HepG2 (cell line): Measurements from ENCODE around the gene PPCDC. TPM values are rescaled to one million over a fixed set of nuclear protein-coding genes. Genes with fewer than 3 reads are reported as not detected.
A peak's percentile ranks its signal among the peaks of the same experiment; 100 is the strongest.

Source experiments
- ATAC-seq: fragments of 200-7000 bp; cut with Tn5 transposase; 3 replicates; pipeline ENCODE4 v1.9.1; 2020; ENCODE audit warnings: mild to moderate bottlenecking, moderate library complexity
- BruUV-seq: library from RNA; stranded (reverse); fragments of 400-500 nt; replicated peaks from 2 replicates; lab custom pipeline; 2021; lab: Mats Ljungman, UMichigan
- CTCF ChIA-PET: fragments of 300-600 bp; formaldehyde crosslinking; extraction: SDS; loops from one replicate; lab custom pipeline; 2021; ENCODE audit warnings: low total read pairs, inconsistent platforms, low intra/inter-chr PET ratio; lab: Yijun Ruan, JAX
- POLR2A ChIA-PET: fragments of 350-600 bp; sonication (Branson Sonifier 250); formaldehyde crosslinking; loops from one replicate; lab custom pipeline; 2020; ENCODE audit warnings: antibody characterized with exemption, inconsistent platforms; lab: Yijun Ruan, JAX
- DNase-seq: peaks from one replicate; pipeline ENCODE4 v3.0.0-alpha.2; 2015; ENCODE audit warnings: low spot score
- FAIRE-seq: peaks from 3 replicates; lab custom pipeline; 2011; peaks lifted over from hg19 to GRCh38; lab: Jason Lieb, UNC
- H2AFZ ChIP-seq: one replicate; pipeline ENCODE4 v1.6.1; 2011; ENCODE audit warnings: low read length, inconsistent platforms
- H3K27ac ChIP-seq: fragments of 300-600 bp; 3 replicates; pipeline ENCODE4 v1.8.0; 2011; ENCODE audit warnings: mixed run types, mild to moderate bottlenecking, mixed read lengths, low read length, inconsistent platforms; ENCODE audit not compliant: insufficient read depth; ENCODE audit errors: extremely low read length
- H3K27me3 ChIP-seq, 2 experiments: fragments of 200-600 bp in 1 of 2; 2 replicates in 1 of 2; 3 replicates in 1 of 2; pipeline versions ENCODE4 v1.6.0 to v1.8.0; 2011; ENCODE audit warnings: low read length in 2 of 2, mild to moderate bottlenecking in 2 of 2, moderate library complexity in 2 of 2, inconsistent platforms in 1 of 2; ENCODE audit not compliant: insufficient read depth in 2 of 2, control insufficient read depth in 1 of 2
- H3K36me3 ChIP-seq, 2 experiments: fragments of 200-600 bp in 1 of 2; replicated peaks in 1 of 2; 2 replicates in 1 of 2; 3 replicates in 1 of 2; pipeline versions ENCODE4 v1.5.1 to v1.8.0; 2011; ENCODE audit warnings: low read length in 2 of 2, inconsistent platforms in 1 of 2; ENCODE audit not compliant: insufficient read depth in 2 of 2, control insufficient read depth in 1 of 2
- H3K4me1 ChIP-seq: 2 replicates; pipeline ENCODE4 v1.5.1; 2012; ENCODE audit warnings: low read length, inconsistent platforms; ENCODE audit not compliant: insufficient read depth
- H3K4me2 ChIP-seq: 2 replicates; pipeline ENCODE4 v1.6.0; 2011; ENCODE audit warnings: low read depth, low read length, inconsistent platforms
- H3K4me3 ChIP-seq, 3 experiments: fragments of 200-600 bp in 1 of 3; sonication (generic), shearing (Covaris generic) in 1 of 3; replicated peaks in 1 of 3; 2 replicates each; pipeline ENCODE4 v1.5.1; 2011 to 2016; ENCODE audit warnings: low read length in 3 of 3, inconsistent platforms in 2 of 3, low read depth in 2 of 3, mild to moderate bottlenecking in 2 of 3, control low read depth in 1 of 3, mixed read lengths in 1 of 3; ENCODE audit not compliant: insufficient read depth in 1 of 3
- H3K79me2 ChIP-seq: one replicate; pipeline ENCODE4 v1.6.1; 2011; ENCODE audit warnings: low read length, inconsistent platforms; ENCODE audit not compliant: insufficient read depth
- H3K9ac ChIP-seq: 2 replicates; pipeline ENCODE4 v1.6.0; 2011; ENCODE audit warnings: mild to moderate bottlenecking, low read depth, low read length, inconsistent platforms; ENCODE audit not compliant: insufficient read depth
- H3K9me3 ChIP-seq: 2 replicates; pipeline ENCODE4 v1.5.1; 2012; ENCODE audit warnings: mild to moderate bottlenecking, low read length
- H4K20me1 ChIP-seq: 2 replicates; pipeline ENCODE4 v1.6.0; 2011; ENCODE audit warnings: inconsistent platforms, mild to moderate bottlenecking, low read length, moderate library complexity; ENCODE audit not compliant: insufficient read depth
- BCL6 ChIP-seq: IDR thresholded peaks from 2 replicates; pipeline ENCODE4 v1.6.1; 2016; ENCODE audit warnings: missing genetic modification reagents, missing compliant biosample characterization
- ETV6 ChIP-seq: sonication (generic); formaldehyde crosslinking; conservative IDR thresholded peaks from 2 replicates; pipeline ENCODE4 v1.4.0; 2020; ENCODE audit warnings: missing genetic modification reagents
- HNRNPL ChIP-seq: fragments of 200-400 bp; formaldehyde crosslinking; IDR thresholded peaks from 2 replicates; pipeline ENCODE4 v1.6.1; 2017; ENCODE audit warnings: mild to moderate bottlenecking, low read depth, low read length
- KDM1A ChIP-seq: IDR thresholded peaks from 2 replicates; pipeline ENCODE4 v1.6.1; 2016; ENCODE audit warnings: missing compliant biosample characterization
- MBNL3 ChIP-seq: fragments of 250-450 bp; sonication (Bioruptor Pico); conservative IDR thresholded peaks from 2 replicates; pipeline ENCODE4 v1.8.0; 2022; ENCODE audit warnings: mild to moderate bottlenecking, inconsistent platforms
- MEF2D ChIP-seq: sonication (generic); formaldehyde crosslinking; IDR thresholded peaks from 2 replicates; pipeline ENCODE4 v1.5.1; 2020; ENCODE audit warnings: mild to moderate bottlenecking, missing genetic modification reagents
- NFKB2 ChIP-seq: sonication (generic); formaldehyde crosslinking; IDR thresholded peaks from 2 replicates; pipeline ENCODE4 v1.4.0; 2020; ENCODE audit warnings: missing genetic modification reagents, borderline replicate concordance
- ONECUT2 ChIP-seq: sonication (generic); formaldehyde crosslinking; IDR thresholded peaks from 2 replicates; pipeline ENCODE4 v1.4.0; 2020; ENCODE audit warnings: missing genetic modification reagents
- SMYD3 ChIP-seq: sonication (generic); formaldehyde crosslinking; IDR thresholded peaks from 2 replicates; pipeline ENCODE4 v1.8.1; 2023; ENCODE audit warnings: mild to moderate bottlenecking, missing genetic modification reagents
- TBP ChIP-seq: sonication (generic); formaldehyde crosslinking; IDR thresholded peaks from 2 replicates; pipeline ENCODE4 v1.5.0; 2020; ENCODE audit warnings: missing genetic modification reagents
- ZBTB7B ChIP-seq: sonication (generic); formaldehyde crosslinking; IDR thresholded peaks from 2 replicates; pipeline ENCODE4 v1.4.0; 2020; ENCODE audit warnings: missing genetic modification reagents
- ZNF468 ChIP-seq: sonication (generic); formaldehyde crosslinking; IDR thresholded peaks from 2 replicates; pipeline ENCODE4 v1.8.0; 2022; ENCODE audit warnings: mild to moderate bottlenecking, moderate library complexity, missing genetic modification reagents
- ZNF550 ChIP-seq: sonication (generic); formaldehyde crosslinking; IDR thresholded peaks from 2 replicates; pipeline ENCODE4 v1.4.0; 2020; ENCODE audit warnings: mild to moderate bottlenecking, missing genetic modification reagents, borderline replicate concordance
- ZNF569 ChIP-seq: sonication (generic); formaldehyde crosslinking; IDR thresholded peaks from 2 replicates; pipeline ENCODE4 v1.5.0; 2020; ENCODE audit warnings: mild to moderate bottlenecking, missing genetic modification reagents, moderate library complexity, borderline replicate concordance
- ZNF672 ChIP-seq: sonication (generic); formaldehyde crosslinking; IDR thresholded peaks from 2 replicates; pipeline ENCODE4 v1.8.1; 2022; ENCODE audit warnings: missing genetic modification reagents
- ZSCAN29 ChIP-seq: sonication (generic); formaldehyde crosslinking; conservative IDR thresholded peaks from 2 replicates; pipeline ENCODE4 v1.4.0; 2020; ENCODE audit warnings: mild to moderate bottlenecking, missing genetic modification reagents
- WGBS: methylation state at CpG from one replicate; pipeline ENCODE4 v1.1.6; 2017; ENCODE audit warnings: low lambda C conversion rate; 5-methylcytosine and 5-hydroxymethylcytosine counted together
- in situ Hi-C: cut with HindIII; loops from 2 replicates; pipeline ENCODE4 v1.10.0; 2017; ENCODE audit warnings: low pct_unique_long_range_greater_than_20kb; ENCODE audit not compliant: extremely low pct_ligation_motif_present
- intact Hi-C: fragments of 100-400 bp; cut with micrococcal nuclease; formaldehyde crosslinking; loops from one replicate; pipeline ENCODE4 v1.10.0; 2022; ENCODE audit not compliant: unreplicated experiment
- polyA plus RNA-seq, 8 experiments: library from polyadenylated mRNA; depleted of rRNA in 3 of 8; stranded (reverse) in 7 of 8; unstranded in 1 of 8; fragments of >200 nt; fragmentation: Illumina TruSeq in 4 of 8; extraction: Trizol in 4 of 8; gene quantifications; 2 replicates each; pipeline versions ENCODE4 v1.2.1 to v1.2.3, GENCODE V29; 2011 to 2016; ENCODE audit warnings: low read depth in 4 of 8, missing spikeins in 1 of 8, mixed read lengths in 1 of 8; ENCODE audit not compliant: insufficient read depth in 1 of 8
- total RNA-seq, 5 experiments: library from RNA; depleted of rRNA; stranded (reverse); fragments of >200 nt; fragmentation: Illumina TruSeq; extraction: Trizol; gene quantifications; 2 replicates each; pipeline ENCODE4 v1.2.3, GENCODE V29; 2016; ENCODE audit warnings: low read depth in 1 of 5
- TF ChIP-seq, protein P1 (sequence below): sonication (generic); formaldehyde crosslinking; conservative IDR thresholded peaks from 2 replicates; pipeline ENCODE4 v1.4.0; 2020; ENCODE audit warnings: missing genetic modification reagents
- TF ChIP-seq, protein P2 (sequence below): sonication (generic); formaldehyde crosslinking; IDR thresholded peaks from 2 replicates; pipeline ENCODE4 v1.9.0; 2021; ENCODE audit warnings: missing genetic modification reagents, borderline replicate concordance

The PPCDC gene
- total and polyA plus RNA-seq, 2 of the 13 experiments (the other 11 are each of a cell fraction or from before 2014, with no cell fraction given), result 12.3 to 12.8 TPM

DNA sequence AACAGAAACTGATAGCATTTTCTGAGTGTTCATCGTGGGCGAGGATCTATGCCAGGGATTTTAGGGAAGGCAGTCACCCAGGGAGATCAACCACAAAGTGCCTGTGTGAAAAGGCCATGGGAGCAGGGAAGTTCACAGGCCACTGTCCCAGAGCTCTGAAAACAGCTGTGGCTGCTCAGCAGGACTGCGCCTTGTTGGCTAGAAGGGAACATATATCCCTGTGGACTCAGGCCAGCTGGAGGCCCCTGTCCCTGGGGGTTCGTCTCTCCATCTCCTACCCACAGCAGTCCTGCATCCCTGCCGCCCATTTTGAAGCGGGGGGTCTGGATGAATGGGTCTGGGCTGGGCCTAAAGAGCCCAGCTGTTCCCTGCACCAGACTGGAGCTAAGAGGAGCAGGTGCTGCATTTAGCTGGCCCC lies 27.8 kb downstream of the PPCDC start:
- no peaks in the 10 kb centered on the region for H3K9me3 ChIP-seq
- H3K27me3 ChIP-seq, result no peaks in the 10 kb centered on the region
- no peak overlapping the region for H3K27ac ChIP-seq
- no peak for TF ChIP-seq TBP (CRISPR knock-in tag)
- TF ChIP-seq ZNF672 (CRISPR knock-in tag), result no peak
- no peak for TF ChIP-seq ZNF569
- no peak for TF ChIP-seq ONECUT2 (CRISPR knock-in tag)
- no peak overlapping the region for H2AFZ ChIP-seq
- H3K4me1 ChIP-seq, result peaks cover 67% of the 10 kb centered on the region
- ChIA-PET POLR2A (interaction anchor here (2.6 kb wide), 1 partner anchor 149 kb away, joined by 11 read pairs; the partner anchor contains the start of gene C15orf39), CTCF (no interaction called here)
- intact Hi-C loops (no loop called here), in situ Hi-C loops (no loop called here)
- no TSS peak for BruUV-seq
- peaks cover 3 to 10% of the 10 kb centered on the region in 2 experiments; a peak in 4 of 5 replicates for H3K36me3 ChIP-seq
- H3K79me2 ChIP-seq, result no peaks in the 10 kb centered on the region
- ATAC-seq (no peak), FAIRE-seq (no peak), DNase-seq (no peak)
- H3K9ac ChIP-seq, result no peak overlapping the region
- no peak overlapping the region for H3K4me3 ChIP-seq
- WGBS, result 100% methylated on average over 6 of the region's 6 CpGs
- H3K4me2 ChIP-seq, result no peak overlapping the region
- no peaks in the 10 kb centered on the region for H4K20me1 ChIP-seq

DNA sequence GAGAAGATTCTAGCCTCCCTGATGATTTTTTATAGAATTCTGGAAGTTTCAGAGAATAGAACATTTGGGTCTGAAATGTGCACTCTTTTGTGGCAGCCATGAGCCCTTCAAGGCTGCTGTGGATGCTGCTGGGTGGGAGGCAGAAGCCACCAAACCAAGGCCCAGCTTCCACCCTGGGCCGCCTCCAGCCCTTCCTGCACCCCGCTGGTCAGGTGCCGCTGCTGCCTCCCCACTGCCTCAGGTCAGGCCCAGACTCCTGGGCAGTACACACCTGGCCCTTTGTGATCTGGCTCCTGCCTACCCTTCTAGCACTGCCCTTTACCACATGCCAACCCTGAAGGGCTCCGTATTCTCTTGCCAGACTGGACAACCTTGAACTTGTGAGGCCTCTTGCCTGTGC lies 28.3 kb downstream of the PPCDC start:
- intact Hi-C loops, result no loop called here
- FAIRE-seq, result no peak
- H2AFZ ChIP-seq, result no peak overlapping the region
- ChIA-PET CTCF (no interaction called here), POLR2A (interaction anchor here (2.6 kb wide), 1 partner anchor 149 kb away, joined by 11 read pairs; the partner anchor contains the start of gene C15orf39)
- H3K27ac ChIP-seq, result no peak overlapping the region
- peaks cover 3 to 10% of the 10 kb centered on the region in 2 experiments; a peak in 4 of 5 replicates for H3K36me3 ChIP-seq
- ATAC-seq, result no peak
- no peak for DNase-seq
- peaks cover 67% of the 10 kb centered on the region for H3K4me1 ChIP-seq
- WGBS, result 89% methylated on average over 4 of the region's 4 CpGs
- no peak overlapping the region for H3K4me3 ChIP-seq
- no peak overlapping the region for H3K9ac ChIP-seq
- no peaks in the 10 kb centered on the region for H3K79me2 ChIP-seq
- H3K4me2 ChIP-seq, result no peak overlapping the region
- no TSS peak for BruUV-seq
- no peaks in the 10 kb centered on the region for H3K9me3 ChIP-seq
- no peaks in the 10 kb centered on the region for H3K27me3 ChIP-seq
- no peaks in the 10 kb centered on the region for H4K20me1 ChIP-seq
- in situ Hi-C loops, result no loop called here
- TF ChIP-seq ZSCAN29 (CRISPR knock-in tag) (no peak), HNRNPL (0 out of 2 replicates have a peak, but pooled peaks have one; percentile 19), ZNF468 (CRISPR knock-in tag) (no peak), ZBTB7B (no peak), BCL6 (CRISPR knock-in tag) (no peak), MBNL3 (CRISPR knock-in tag) (no peak), SMYD3 (CRISPR knock-in tag) (no peak), MEF2D (CRISPR knock-in tag) (no peak), KDM1A (no peak), NFKB2 (CRISPR knock-in tag) (0 out of 2 replicates have a peak, but pooled peaks have one; percentile 23), ZNF550 (CRISPR knock-in tag) (no peak), ETV6 (CRISPR knock-in tag) (no peak)
- TF ChIP-seq, protein P1, sequence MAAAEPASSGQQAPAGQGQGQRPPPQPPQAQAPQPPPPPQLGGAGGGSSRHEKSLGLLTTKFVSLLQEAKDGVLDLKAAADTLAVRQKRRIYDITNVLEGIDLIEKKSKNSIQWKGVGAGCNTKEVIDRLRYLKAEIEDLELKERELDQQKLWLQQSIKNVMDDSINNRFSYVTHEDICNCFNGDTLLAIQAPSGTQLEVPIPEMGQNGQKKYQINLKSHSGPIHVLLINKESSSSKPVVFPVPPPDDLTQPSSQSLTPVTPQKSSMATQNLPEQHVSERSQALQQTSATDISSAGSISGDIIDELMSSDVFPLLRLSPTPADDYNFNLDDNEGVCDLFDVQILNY (CRISPR knock-in tag), result no peak
- TF ChIP-seq, protein P2, sequence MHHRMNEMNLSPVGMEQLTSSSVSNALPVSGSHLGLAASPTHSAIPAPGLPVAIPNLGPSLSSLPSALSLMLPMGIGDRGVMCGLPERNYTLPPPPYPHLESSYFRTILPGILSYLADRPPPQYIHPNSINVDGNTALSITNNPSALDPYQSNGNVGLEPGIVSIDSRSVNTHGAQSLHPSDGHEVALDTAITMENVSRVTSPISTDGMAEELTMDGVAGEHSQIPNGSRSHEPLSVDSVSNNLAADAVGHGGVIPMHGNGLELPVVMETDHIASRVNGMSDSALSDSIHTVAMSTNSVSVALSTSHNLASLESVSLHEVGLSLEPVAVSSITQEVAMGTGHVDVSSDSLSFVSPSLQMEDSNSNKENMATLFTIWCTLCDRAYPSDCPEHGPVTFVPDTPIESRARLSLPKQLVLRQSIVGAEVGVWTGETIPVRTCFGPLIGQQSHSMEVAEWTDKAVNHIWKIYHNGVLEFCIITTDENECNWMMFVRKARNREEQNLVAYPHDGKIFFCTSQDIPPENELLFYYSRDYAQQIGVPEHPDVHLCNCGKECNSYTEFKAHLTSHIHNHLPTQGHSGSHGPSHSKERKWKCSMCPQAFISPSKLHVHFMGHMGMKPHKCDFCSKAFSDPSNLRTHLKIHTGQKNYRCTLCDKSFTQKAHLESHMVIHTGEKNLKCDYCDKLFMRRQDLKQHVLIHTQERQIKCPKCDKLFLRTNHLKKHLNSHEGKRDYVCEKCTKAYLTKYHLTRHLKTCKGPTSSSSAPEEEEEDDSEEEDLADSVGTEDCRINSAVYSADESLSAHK, result no peak
